Chondrocyte (in vitro differentiated cells): ENCODE measurements around the gene CBX7. TPM values are rescaled to one million over a fixed set of nuclear protein-coding genes. Genes with fewer than 3 reads are reported as not detected.

Experiments
- DNase-seq: peaks from one replicate; pipeline ENCODE4 v3.0.0; 2021; ENCODE audit warnings: mixed read lengths, low spot score
- H3K27ac Mint-ChIP-seq: one replicate; pipeline ENCODE4 v1.8.0; 2021; ENCODE audit warnings: mild to moderate bottlenecking, moderate library complexity, mixed read lengths; ENCODE audit not compliant: unreplicated experiment
- H3K27me3 Mint-ChIP-seq: 2 replicates; pipeline ENCODE4 v1.8.0; 2021; ENCODE audit warnings: low read depth, mixed read lengths
- H3K36me3 Mint-ChIP-seq: 2 replicates; pipeline ENCODE4 v1.8.0; 2021; ENCODE audit warnings: low read depth, mixed read lengths
- H3K4me1 Mint-ChIP-seq: 2 replicates; pipeline ENCODE4 v1.8.0; 2021; ENCODE audit warnings: low read depth, mild to moderate bottlenecking, mixed read lengths
- H3K4me3 Mint-ChIP-seq: one replicate; pipeline ENCODE4 v1.8.0; 2021; ENCODE audit warnings: mild to moderate bottlenecking, moderate library complexity, mixed read lengths; ENCODE audit not compliant: unreplicated experiment
- H3K9me3 Mint-ChIP-seq: 2 replicates; pipeline ENCODE4 v1.8.0; 2021; ENCODE audit warnings: low read depth, mixed read lengths
- CTCF ChIP-seq: fragments of 200-600 bp; sonication (generic); IDR thresholded peaks from 2 replicates; pipeline ENCODE4 v1.5.0; 2021; ENCODE audit warnings: antibody characterized with exemption, mild to moderate bottlenecking, moderate library complexity
- total RNA-seq: library from RNA; stranded (reverse); gene quantifications from 3 replicates; pipeline ENCODE4 v1.2.1, GENCODE V29; 2021

The CBX7 gene
- total RNA-seq, 1 donor from 2014 or later, result 4.7 TPM

GRCh38 chr22:39130152-39130704 lies 22.3 kb downstream of the CBX7 start:
- Mint-ChIP-seq H3K4me3 (no peak overlapping the region), H3K27ac (no peak overlapping the region), H3K9me3 (no peaks in the 10 kb centered on the region)

GRCh38 chr22:39129746-39130145 lies 22.7 kb downstream of the CBX7 start:
- H3K9me3 Mint-ChIP-seq, result no peaks in the 10 kb centered on the region
- H3K36me3 Mint-ChIP-seq, result no peaks in the 10 kb centered on the region
- no peak for TF ChIP-seq CTCF
- DNase-seq, result no peak
- H3K4me1 Mint-ChIP-seq, result peaks cover 7% of the 10 kb centered on the region
- H3K27me3 Mint-ChIP-seq, result no peaks in the 10 kb centered on the region
- H3K4me3 Mint-ChIP-seq, result no peak overlapping the region
- no peak overlapping the region for H3K27ac Mint-ChIP-seq

More at GRCh38 chr22:39130152-39130704, 22.3 kb downstream of the CBX7 start:
- no peak for TF ChIP-seq CTCF
- no peak for DNase-seq
- Mint-ChIP-seq H3K27me3 (no peaks in the 10 kb centered on the region), H3K36me3 (no peaks in the 10 kb centered on the region), H3K4me1 (peaks cover 11% of the 10 kb centered on the region)

GRCh38 chr22:39129081-39129480 lies 23.4 kb downstream of the CBX7 start:
- no peaks in the 10 kb centered on the region for H3K36me3 Mint-ChIP-seq
- no peak for TF ChIP-seq CTCF
- H3K27me3 Mint-ChIP-seq, result no peaks in the 10 kb centered on the region
- H3K27ac Mint-ChIP-seq, result no peak overlapping the region
- H3K4me3 Mint-ChIP-seq, result no peak overlapping the region
- no peaks in the 10 kb centered on the region for H3K9me3 Mint-ChIP-seq
- no peak for DNase-seq
- peaks cover 7% of the 10 kb centered on the region for H3K4me1 Mint-ChIP-seq

- DNase-seq, result no peak
- no peak overlapping the region for H3K4me3 Mint-ChIP-seq
- peaks cover 7% of the 10 kb centered on the region for H3K4me1 Mint-ChIP-seq
- H3K27me3 Mint-ChIP-seq, result no peaks in the 10 kb centered on the region
- H3K36me3 Mint-ChIP-seq, result no peaks in the 10 kb centered on the region
- TF ChIP-seq CTCF, result no peak
- H3K27ac Mint-ChIP-seq, result no peak overlapping the region
- H3K9me3 Mint-ChIP-seq, result no peaks in the 10 kb centered on the region
These were observed 24.0 kb downstream of the CBX7 start for GRCh38 chr22:39128508-39128907.

- H3K36me3 Mint-ChIP-seq, result no peaks in the 10 kb centered on the region
- no peak for TF ChIP-seq CTCF
- no peak for DNase-seq
- no peak overlapping the region for H3K4me3 Mint-ChIP-seq
- H3K9me3 Mint-ChIP-seq, result no peaks in the 10 kb centered on the region
- peaks cover 3% of the 10 kb centered on the region for H3K4me1 Mint-ChIP-seq
- peaks cover 3% of the 10 kb centered on the region for H3K27me3 Mint-ChIP-seq
- H3K27ac Mint-ChIP-seq, result no peak overlapping the region
These were observed 26.9 kb downstream of the CBX7 start for GRCh38 chr22:39125622-39126021.
